ENCODE measurements around the gene MMP14.
"Not testable (repeated sequence)": the region's sequence is repeated elsewhere in the genome, so short reads cannot be mapped to it uniquely, and the experiment has no call there.

Gene MMP14

GRCh38 chr14:22836301-22837113, at the start of gene MMP14:
Gene MMP14, plus strand, starts transcription at chr14:22836585. Its CDS starts 233 bp downstream, at chr14:22836818.
- in situ Hi-C loops (cut with HindIII; ENCODE audit: low sequenced_read_pairs) = no loop called here

DNA sequence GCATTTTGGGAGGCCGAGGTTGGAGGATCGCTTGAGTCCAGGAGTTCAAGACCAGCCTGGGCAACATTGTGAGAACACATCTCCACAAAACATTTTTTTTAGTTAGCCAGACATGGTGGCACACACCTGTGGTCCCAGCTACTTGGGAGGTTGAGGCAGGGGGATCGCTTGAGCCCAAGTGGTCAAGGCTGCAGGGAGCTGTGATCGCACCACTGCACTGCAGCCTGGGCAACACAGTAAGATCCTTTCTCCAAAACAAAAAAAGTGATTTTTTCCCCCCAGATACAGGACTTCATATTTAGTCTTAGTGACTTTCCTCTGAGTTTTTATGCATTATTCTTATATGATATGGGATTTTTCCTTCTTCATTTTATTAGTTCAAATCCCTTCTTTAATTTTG, 49.7 kb upstream of the MMP14 start:
- in situ Hi-C loops (cut with HindIII; ENCODE audit: low sequenced_read_pairs) = no loop called here

DNA sequence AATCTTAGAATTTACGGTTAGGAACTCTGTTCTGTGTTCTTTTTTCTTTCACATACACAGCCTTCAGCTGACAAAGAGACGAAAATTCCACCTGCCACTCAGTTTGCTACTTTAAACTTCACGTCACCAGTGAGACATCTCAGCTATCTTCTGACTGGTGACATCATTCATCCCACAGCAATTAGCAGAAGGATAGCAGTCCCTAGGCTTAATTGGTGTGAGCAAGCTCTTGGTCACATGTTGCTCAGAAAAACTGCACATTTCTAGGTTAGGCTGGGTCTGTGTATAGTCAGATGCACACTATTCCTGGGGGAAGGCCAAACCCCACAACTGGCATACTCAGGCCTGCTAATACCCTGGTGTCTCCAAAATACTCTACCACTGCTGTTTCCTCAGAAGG, 45.1 kb upstream of the MMP14 start:
- in situ Hi-C loops (cut with HindIII; ENCODE audit: low sequenced_read_pairs) = no loop called here

- in situ Hi-C loops (cut with HindIII; ENCODE audit: low sequenced_read_pairs) = no loop called here
Observed at GRCh38 chr14:22792158-22792557, 44.2 kb upstream of the MMP14 start.

DNA sequence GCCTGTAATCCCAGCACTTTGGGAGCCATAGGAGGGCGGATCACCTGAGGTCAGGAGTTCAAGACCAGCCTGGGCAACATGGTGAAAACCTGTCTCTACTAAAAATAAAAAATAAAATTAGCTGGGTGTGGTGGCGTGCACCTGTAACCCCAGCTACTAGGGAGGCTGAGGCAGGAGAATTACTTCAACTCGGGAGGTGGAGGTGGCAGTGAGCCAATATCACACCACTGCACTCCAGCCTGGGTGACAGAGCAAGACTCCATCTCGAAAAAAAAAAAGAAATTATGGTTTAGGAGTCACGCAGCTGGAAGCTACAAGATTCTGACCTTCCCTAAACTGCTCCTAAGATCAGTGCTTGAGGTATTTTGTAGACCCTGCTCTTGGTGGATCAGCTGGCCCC, 42.8 kb upstream of the MMP14 start:
- in situ Hi-C loops (cut with HindIII; ENCODE audit: low sequenced_read_pairs) = not testable (repeated sequence)

GRCh38 chr14:22793976-22794375, 42.4 kb upstream of the MMP14 start:
- in situ Hi-C loops (cut with HindIII; ENCODE audit: low sequenced_read_pairs) = no loop called here

GRCh38 chr14:22794551-22794951, 41.8 kb upstream of the MMP14 start:
- in situ Hi-C loops (cut with HindIII; ENCODE audit: low sequenced_read_pairs) = no loop called here

DNA sequence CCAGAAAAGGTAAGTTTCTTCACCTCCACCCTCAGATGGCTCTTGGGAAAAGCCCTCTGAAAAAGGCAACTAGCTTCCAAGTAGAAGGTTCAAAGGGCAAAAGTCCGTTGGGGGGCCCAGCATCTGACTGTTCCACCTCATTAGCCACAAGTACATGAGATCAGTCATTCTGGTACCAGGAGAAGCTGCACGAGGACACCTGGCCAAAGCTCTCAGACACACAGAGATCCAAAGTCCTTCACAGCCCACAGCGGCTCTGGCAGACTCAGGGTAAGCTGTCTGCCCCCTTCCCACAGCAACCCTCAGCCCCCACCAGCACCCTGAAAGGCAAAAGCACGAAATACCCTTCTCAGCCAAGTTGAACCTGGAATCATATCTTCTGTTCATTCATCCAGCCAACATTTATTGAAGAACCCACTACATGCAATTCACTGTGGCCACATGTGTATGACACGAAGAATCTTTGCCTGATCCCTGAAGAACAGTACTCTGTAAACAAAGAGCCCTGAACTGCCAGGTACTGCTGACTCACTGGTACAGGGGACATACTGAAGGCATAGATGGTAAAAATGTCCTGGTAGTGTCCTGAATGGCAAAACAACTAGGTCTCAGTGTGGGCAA, 40.2 kb upstream of the MMP14 start:
- in situ Hi-C loops (cut with HindIII; ENCODE audit: low sequenced_read_pairs) = no loop called here

DNA sequence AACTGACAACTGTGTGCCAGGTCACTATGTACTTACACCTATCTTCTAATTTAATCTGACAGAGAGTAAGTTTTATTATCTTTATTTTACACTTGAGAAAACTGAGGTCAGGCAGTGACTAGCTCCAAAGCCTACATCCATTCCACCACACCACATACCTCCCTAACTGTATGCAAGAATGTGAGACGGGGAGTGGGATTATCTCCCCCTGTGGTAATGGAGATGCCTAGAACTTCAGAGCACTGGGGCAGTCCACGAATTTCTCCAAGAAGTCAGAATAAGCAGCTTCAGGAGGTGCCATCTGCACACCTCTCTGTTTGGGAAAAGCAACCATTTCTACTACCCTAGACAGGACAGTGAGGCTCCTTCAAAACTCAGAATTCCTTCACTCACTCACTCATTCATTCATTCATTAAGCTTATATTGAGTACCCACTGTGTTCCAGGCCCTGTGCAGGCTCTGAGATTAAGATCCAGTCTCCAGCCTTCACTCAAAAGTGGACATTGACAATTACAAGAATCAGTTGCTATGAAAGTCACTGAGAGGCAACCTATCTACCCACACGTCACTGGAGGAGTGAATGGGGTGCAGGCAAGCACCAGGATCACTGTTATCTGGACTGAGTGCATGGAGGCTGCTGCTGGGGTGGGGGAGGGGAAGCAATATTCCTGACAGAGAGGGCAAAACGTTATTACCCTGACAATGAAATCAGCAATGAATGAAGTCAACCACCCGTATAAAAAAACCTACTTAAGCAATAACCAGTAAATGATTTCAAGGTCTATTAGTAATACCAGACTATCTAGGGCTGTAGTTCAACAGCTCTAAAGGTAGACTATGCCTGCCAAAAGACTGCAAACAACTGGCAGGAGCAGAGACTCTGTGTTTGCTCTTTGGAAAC, 39.1 kb upstream of the MMP14 start:
- in situ Hi-C loops (cut with HindIII; ENCODE audit: low sequenced_read_pairs) = no loop called here

DNA sequence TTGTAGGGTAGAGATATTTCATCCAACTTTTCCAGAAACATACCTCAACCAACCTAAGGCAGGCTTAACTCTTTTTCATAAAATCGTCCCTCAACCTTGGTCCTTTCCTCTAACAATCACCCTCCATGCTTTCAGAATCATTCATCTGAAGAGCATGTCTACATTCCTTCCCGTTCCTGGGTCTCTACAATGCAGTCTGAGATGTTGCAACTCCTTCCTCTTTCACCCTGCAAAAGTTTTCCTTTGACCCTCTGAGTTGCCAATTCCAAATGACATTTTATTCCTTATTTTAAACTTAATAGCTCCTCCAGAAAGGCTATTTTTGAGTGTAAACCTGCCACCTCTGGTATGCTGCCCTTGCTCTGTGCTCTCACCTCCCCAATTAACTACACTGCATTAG, 37.9 kb upstream of the MMP14 start:
- in situ Hi-C loops (cut with HindIII; ENCODE audit: low sequenced_read_pairs) = no loop called here

DNA sequence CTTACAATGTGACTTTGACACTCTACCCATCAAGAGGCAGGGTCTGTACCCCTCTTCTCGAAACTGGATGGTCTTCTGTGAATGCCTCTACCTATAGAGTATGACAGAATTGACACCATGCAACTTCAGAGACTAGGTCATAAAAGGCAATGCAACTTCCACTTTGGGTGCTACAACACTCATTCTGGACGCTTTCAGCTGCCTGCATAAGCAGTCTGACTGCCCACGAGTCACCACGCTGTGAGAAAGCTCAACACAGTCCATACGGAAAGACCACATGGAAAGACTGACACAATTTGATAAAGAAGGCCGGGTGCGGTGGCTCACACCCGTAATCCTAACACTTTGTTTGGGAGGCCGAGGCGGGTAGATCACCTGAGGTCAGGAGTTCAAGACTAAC, 36.0 kb upstream of the MMP14 start:
- in situ Hi-C loops (cut with HindIII; ENCODE audit: low sequenced_read_pairs) = no loop called here

DNA sequence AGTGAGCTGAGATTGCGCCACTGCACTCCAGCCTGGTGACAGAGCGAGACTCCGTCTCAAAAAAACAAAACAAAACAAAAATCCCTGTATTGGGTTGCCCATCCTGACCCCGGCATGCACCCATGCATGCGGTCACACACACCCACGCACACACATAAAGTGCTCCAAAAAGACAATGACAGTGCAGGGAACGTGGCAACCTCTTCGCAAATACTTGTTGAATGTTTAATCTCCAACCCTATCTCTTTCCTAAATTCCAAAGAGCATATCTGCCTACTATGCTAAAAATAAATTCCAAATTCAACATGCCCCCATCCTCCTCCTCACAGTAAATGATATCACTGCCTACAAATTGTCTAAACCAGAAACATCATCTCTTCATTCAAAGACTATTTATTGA, 34.7 kb upstream of the MMP14 start:
- in situ Hi-C loops (cut with HindIII; ENCODE audit: low sequenced_read_pairs) = no loop called here

GRCh38 chr14:22802860-22803686, 33.3 kb upstream of the MMP14 start:
- in situ Hi-C loops (cut with HindIII; ENCODE audit: low sequenced_read_pairs) = no loop called here

- in situ Hi-C loops (cut with HindIII; ENCODE audit: low sequenced_read_pairs) = no loop called here
Observed at GRCh38 chr14:22803687-22803974, 32.8 kb upstream of the MMP14 start.

GRCh38 chr14:22805235-22805634, 31.1 kb upstream of the MMP14 start:
- in situ Hi-C loops (cut with HindIII; ENCODE audit: low sequenced_read_pairs) = not testable (repeated sequence)

DNA sequence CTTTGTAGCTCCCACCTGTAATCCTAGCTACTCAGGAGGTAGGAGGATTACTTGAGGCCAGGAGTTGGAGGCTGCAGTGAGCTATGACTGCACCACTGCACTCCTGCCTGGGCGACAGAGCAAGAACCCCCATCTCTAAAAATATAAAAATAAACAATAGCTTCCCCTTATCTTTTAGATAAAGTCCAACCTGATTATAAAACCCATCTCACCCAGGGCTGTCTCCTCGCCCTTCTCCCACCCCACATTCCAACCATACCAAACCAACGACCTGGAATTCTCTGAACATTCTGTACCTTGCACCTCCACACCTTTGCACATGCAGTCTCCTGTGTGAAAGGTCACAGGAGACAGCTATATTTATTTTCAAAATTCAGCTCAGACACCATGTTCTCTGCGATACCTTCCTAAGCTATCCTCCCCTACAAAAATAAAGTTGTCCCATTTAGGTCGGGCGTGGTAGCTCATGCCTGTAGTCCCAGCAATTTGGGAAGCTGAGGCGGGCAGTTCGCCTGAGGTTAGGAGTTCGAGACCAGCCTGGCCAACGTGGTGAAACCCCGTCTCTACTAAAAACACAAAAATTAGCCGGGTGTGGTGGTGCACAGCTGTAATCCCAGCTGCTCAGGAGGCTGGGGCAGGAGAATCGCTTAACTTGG, 28.8 kb upstream of the MMP14 start:
- in situ Hi-C loops (cut with HindIII; ENCODE audit: low sequenced_read_pairs) = no loop called here

DNA sequence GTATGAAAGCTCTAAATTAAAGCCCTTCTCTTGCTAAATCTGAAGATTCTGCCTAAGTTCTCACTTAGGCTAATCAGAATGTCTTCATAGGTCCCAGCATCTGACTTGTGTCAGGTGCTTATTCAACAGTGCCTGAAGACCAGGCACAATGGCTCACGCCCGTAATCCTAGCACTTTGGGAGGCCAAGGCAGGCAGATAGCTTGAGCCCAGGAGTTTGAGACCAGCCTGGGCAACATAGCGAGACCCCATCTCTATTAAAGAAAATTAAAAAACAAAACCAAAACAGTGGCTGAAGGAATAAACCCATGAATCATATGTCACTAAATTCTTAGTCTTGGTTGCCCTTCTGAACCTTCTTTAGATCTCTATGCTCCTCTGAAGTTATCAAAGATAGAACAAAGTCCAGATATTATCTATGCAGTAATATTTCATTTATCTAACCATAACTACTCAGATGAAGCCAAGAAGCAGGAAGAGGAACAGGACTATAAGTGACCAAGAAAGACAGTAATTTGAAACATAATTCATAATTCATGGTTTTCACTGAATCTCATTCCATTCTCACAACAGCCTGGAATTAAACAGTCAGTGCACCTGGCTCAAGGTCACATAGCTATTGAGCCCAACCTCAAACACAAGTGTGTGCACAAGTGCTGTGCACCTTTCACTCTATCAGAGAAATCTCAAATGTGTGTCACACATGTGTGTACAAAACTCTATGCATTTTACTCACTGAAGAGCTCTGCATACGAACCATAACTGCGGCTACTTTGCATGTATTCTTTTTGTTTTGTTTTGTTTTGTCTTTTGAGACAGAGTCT, 27.8 kb upstream of the MMP14 start:
- in situ Hi-C loops (cut with HindIII; ENCODE audit: low sequenced_read_pairs) = no loop called here

GRCh38 chr14:22811722-22812121, 24.7 kb upstream of the MMP14 start:
- in situ Hi-C loops (cut with HindIII; ENCODE audit: low sequenced_read_pairs) = no loop called here

GRCh38 chr14:22812744-22813143, 23.6 kb upstream of the MMP14 start:
- in situ Hi-C loops (cut with HindIII; ENCODE audit: low sequenced_read_pairs) = no loop called here

DNA sequence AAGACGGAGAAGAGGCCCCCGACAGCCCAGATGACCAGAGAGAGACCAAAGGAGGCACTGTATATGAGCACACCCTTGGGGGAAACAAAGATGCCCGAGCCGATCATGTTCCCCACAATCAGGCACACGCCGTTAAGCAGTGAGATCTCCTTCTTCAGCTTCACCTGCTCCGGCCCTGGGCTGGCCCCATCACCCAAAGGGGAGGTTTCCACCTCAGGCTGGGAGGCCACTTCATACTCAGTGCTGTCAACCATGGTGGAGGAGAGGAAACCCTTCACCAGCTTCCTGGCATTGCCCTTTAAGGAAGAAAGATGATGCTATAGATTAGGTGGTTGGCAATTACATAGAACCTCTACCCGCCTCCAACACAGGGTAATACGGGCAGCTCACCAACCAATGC, 23.2 kb upstream of the MMP14 start:
- in situ Hi-C loops (cut with HindIII; ENCODE audit: low sequenced_read_pairs) = no loop called here

Measured in endothelial cell of hepatic sinusoid (primary cell).